VCaP (cell line): Measurements from ENCODE around the gene ARHGEF10L.

Experiments used
- H3K27ac ChIP-seq: fragments of 450-650 bp; 2 replicates; pipeline ENCODE4 v1.5.1; 2017
- CTCF ChIP-seq: fragments of 450-650 bp; conservative IDR thresholded peaks from 2 replicates; pipeline ENCODE4 v1.5.1; 2017; ENCODE audit warnings: mild to moderate bottlenecking, moderate library complexity

ARHGEF10L gene

GRCh38 chr1:17630986-17631385, 91.5 kb downstream of the ARHGEF10L start:
- H3K27ac ChIP-seq = no peak overlapping the region
- no peak for TF ChIP-seq CTCF

GRCh38 chr1:17631410-17631809, 91.9 kb downstream of the ARHGEF10L start:
- no peak overlapping the region for H3K27ac ChIP-seq
- no peak for TF ChIP-seq CTCF

GRCh38 chr1:17632106-17632505, 92.6 kb downstream of the ARHGEF10L start:
- H3K27ac ChIP-seq = no peak overlapping the region
- TF ChIP-seq CTCF = no peak

- no peak overlapping the region for H3K27ac ChIP-seq
- no peak for TF ChIP-seq CTCF
These were observed 93.2 kb downstream of the ARHGEF10L start for GRCh38 chr1:17632541-17633184.

- H3K27ac ChIP-seq = no peak overlapping the region
- no peak for TF ChIP-seq CTCF
These were observed 94.2 kb downstream of the ARHGEF10L start for GRCh38 chr1:17633654-17634053.

GRCh38 chr1:17635276-17635675, 95.8 kb downstream of the ARHGEF10L start:
- no peak overlapping the region for H3K27ac ChIP-seq
- TF ChIP-seq CTCF = no peak

- TF ChIP-seq CTCF = no peak
- no peak overlapping the region for H3K27ac ChIP-seq
These were observed 96.3 kb downstream of the ARHGEF10L start for GRCh38 chr1:17635811-17636210.

- H3K27ac ChIP-seq = no peak overlapping the region
- no peak for TF ChIP-seq CTCF
These were observed 97.1 kb downstream of the ARHGEF10L start for GRCh38 chr1:17636612-17637011.
